BJ (cell line): Measurements from ENCODE around the gene CACNA1F. TPM values are rescaled to one million over a fixed set of nuclear protein-coding genes. Genes with fewer than 3 reads are reported as not detected.
A peak's percentile ranks its signal among the peaks of the same experiment; 100 is the strongest.

Experiments used
- CTCF ChIA-PET: fragments of 350-600 bp; formaldehyde crosslinking; extraction: SDS; loops from one replicate; lab custom pipeline; 2021; ENCODE audit warnings: antibody characterized with exemption, inconsistent platforms; lab: Yijun Ruan, JAX
- POLR2A ChIA-PET: fragments of 300-600 bp; sonication (Branson Sonifier 250); formaldehyde crosslinking; extraction: SDS; loops from one replicate; lab custom pipeline; 2021; ENCODE audit warnings: antibody characterized with exemption; lab: Charles Lee
- DNase-seq: peaks from one replicate; pipeline ENCODE4 v3.0.0-alpha.2; 2011; ENCODE audit warnings: low read depth
- H3K27me3 ChIP-seq: 2 replicates; pipeline ENCODE4 v1.6.0; 2011; ENCODE audit warnings: low read length; ENCODE audit not compliant: control insufficient read depth, insufficient read depth
- H3K36me3 ChIP-seq: 2 replicates; pipeline ENCODE4 v1.5.1; 2011; ENCODE audit warnings: low read length; ENCODE audit not compliant: control insufficient read depth, insufficient read depth
- H3K4me3 ChIP-seq: 2 replicates; pipeline ENCODE4 v1.5.1; 2011; ENCODE audit warnings: low read depth, mild to moderate bottlenecking, control low read depth, low read length
- polyA plus RNA-seq: library from polyadenylated mRNA; depleted of rRNA; stranded (reverse); fragments of >200 nt; gene quantifications from 2 replicates; pipeline ENCODE4 v1.2.3, GENCODE V29; 2011
- TF ChIP-seq, protein P1 (sequence below): IDR thresholded peaks from 2 replicates; pipeline ENCODE4 v1.5.1; 2011; ENCODE audit warnings: low read depth, mild to moderate bottlenecking, control low read depth, inconsistent platforms, low read length, moderate library complexity; ENCODE audit not compliant: insufficient read depth

CACNA1F gene
- polyA plus RNA-seq, 1 experiment: 0.01 TPM

DNA sequence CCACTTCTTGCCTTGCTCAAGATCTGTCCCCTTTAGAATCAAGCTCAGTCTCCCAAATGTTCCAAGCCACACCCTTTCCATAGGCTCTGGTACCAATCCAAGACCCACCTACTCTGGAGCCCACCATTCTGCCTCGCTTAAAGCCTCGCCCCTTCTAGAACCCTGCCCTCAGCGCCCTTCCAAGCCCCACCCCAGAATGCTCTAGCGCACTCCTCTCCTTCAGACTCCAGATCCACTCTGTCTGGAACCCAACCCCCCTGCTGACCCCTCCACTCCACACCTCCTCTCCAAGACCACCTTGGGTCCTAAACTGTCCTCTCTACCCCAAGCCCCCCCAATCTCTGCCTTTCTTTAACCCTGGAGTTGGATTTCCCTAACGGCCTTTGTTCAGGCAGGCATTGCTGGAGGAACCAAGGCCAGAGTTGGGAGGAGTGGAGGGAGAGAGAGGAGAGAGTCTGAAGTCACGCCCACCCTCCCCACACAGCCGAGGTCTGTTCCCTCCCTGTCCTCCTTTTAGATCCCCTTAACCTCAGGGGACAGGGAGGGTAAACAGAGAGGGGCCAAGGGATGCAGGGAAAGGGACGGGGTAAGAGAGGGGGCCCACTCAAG, 44.6 kb downstream of the CACNA1F start:
- Histone ChIP-seq H3K27me3 (no peaks in the 10 kb centered on the region), H3K36me3 (peaks cover under 1% of the 10 kb centered on the region; the same call in 1 of the 2 replicates), H3K4me3 (no peak overlapping the region)
- TF ChIP-seq, protein P1, sequence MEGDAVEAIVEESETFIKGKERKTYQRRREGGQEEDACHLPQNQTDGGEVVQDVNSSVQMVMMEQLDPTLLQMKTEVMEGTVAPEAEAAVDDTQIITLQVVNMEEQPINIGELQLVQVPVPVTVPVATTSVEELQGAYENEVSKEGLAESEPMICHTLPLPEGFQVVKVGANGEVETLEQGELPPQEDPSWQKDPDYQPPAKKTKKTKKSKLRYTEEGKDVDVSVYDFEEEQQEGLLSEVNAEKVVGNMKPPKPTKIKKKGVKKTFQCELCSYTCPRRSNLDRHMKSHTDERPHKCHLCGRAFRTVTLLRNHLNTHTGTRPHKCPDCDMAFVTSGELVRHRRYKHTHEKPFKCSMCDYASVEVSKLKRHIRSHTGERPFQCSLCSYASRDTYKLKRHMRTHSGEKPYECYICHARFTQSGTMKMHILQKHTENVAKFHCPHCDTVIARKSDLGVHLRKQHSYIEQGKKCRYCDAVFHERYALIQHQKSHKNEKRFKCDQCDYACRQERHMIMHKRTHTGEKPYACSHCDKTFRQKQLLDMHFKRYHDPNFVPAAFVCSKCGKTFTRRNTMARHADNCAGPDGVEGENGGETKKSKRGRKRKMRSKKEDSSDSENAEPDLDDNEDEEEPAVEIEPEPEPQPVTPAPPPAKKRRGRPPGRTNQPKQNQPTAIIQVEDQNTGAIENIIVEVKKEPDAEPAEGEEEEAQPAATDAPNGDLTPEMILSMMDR: no peak
- CTCF ChIA-PET: no interaction called here
- POLR2A ChIA-PET: no interaction called here
- no peak for DNase-seq

DNA sequence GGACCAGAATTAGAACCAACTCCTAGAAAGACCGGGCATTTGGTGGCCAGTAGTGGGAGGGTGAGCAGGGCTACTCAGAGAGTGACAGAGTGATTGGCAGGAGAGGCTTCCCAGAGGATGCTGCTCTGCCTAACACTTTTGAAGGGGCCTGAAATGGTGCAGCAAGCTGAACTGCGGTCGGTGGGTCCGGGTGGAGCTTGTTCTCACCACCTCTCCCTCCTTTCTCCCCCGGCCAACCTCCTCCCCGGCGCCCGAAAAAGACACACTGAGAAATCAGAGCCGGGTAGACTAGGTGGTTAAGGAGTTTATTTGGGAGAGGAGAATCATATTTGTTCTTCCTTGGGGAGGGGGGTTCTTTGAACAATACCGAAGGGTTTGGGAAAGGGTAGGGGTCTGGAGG, 45.6 kb downstream of the CACNA1F start:
- Histone ChIP-seq H3K36me3 (peaks cover 1% of the 10 kb centered on the region; the same call in 1 of the 2 replicates), H3K27me3 (no peaks in the 10 kb centered on the region), H3K4me3 (no peak overlapping the region)
- DNase-seq: no peak
- TF ChIP-seq, protein P1: no peak
- CTCF ChIA-PET: no interaction called here
- POLR2A ChIA-PET: no interaction called here

DNA sequence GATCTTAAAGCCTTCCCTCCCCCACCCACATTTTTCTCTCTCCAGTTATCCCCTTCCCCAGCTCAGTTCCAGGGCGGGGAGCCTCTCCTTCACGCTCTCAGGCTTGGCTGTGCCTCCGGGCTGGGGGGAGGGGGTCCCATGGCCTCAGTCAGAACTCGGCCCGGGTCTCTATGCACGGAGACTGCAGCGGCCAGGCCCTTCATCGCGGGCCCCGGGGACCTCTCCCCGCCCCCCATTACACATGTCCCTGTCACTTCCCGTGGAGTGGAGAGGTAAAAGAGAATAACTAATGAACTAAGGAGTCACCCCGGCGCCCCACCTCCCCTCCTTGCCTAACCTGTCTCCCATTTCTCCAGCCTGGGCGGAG, 46.1 kb downstream of the CACNA1F start:
- H3K36me3 ChIP-seq: peaks cover 1% of the 10 kb centered on the region; the same call in 1 of the 2 replicates
- POLR2A ChIA-PET: no interaction called here

DNA sequence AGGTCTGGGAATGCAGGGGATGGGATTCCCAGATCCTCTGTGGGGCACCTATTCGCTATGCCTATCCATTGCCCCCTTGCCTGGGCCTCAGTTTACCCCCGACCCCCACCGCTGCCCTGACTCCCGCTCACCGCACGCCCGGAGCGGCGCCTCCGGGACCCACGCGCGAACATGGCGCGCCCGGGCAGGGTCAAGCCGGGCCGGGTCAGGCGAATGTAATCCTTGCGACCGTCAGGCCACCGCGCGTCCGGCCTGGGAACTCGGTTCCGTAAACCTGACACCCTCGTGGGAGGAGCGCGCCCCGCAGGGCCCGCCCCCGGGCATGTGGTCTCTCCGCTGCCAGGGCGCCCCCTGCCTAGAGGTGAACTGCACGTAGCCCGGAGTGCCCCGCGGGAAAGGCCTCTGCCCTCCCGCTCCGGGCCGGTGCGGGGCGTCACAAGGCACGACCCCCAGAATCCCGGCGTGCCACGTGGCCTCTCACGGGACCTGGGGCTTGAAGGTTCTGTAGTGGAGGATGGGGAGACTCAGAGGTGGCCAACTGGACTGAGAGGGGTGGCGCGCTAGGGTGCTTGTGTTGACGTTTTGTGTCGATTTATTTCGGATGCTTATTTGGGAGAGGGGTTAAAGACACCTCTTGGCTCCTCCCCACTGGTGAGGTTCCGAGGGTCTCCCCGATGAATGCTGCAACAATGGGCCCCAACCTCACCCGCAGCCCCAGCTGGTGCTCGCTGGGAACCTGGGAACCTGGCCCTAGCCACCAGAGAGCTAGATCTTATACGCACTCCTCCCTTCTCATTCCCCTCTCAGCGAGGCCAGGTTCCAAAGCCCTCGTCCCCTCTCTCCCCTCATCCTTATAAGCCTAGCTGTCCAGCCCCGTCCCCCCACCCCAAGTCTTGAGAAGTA, 46.8 kb downstream of the CACNA1F start, which contains the start of gene PRICKLE3:
TSS of gene PRICKLE3 (minus strand) at position 249 of the 903 bp plus-strand sequence. CDS start at position 173, 76 bp downstream.
- TF ChIP-seq, protein P1: peak; percentile 46
- no peaks in the 10 kb centered on the region for H3K27me3 ChIP-seq
- peaks cover 1% of the 10 kb centered on the region; the same call in 1 of the 2 replicates for H3K36me3 ChIP-seq
- POLR2A ChIA-PET: no interaction called here
- CTCF ChIA-PET: no interaction called here
- peak within 1 kb of the TSS; percentile 71 for H3K4me3 ChIP-seq
- no peak for DNase-seq

More for the DNA sequence above, 46.1 kb downstream of the CACNA1F start:
- no peaks in the 10 kb centered on the region for H3K27me3 ChIP-seq
- CTCF ChIA-PET: no interaction called here
- TF ChIP-seq, protein P1: no peak
- no peak for DNase-seq
- H3K4me3 ChIP-seq: no peak overlapping the region
